Pons (tissue), 1 donor: Measurements from ENCODE around the gene RAX2.

Experiments
- DNase-seq: peaks from one replicate; pipeline ENCODE4 v3.0.0-alpha.2; 2016; ENCODE audit warnings: low spot score

RAX2 gene

GRCh38 chr19:3801412-3802096, 29.5 kb upstream of the RAX2 start:
- peak; percentile 5 for DNase-seq

GRCh38 chr19:3800996-3801395, 29.0 kb upstream of the RAX2 start:
- DNase-seq = no peak

- DNase-seq = no peak
Observed at GRCh38 chr19:3798137-3798536, 26.1 kb upstream of the RAX2 start.

GRCh38 chr19:3796358-3796757, 24.3 kb upstream of the RAX2 start:
- no peak for DNase-seq

- DNase-seq = no peak
Observed at GRCh38 chr19:3793799-3794198, 21.8 kb upstream of the RAX2 start.

GRCh38 chr19:3792114-3792513, 20.1 kb upstream of the RAX2 start:
- no peak for DNase-seq

- DNase-seq = no peak
Observed at GRCh38 chr19:3790941-3791340, 18.9 kb upstream of the RAX2 start.

GRCh38 chr19:3790209-3790734, 18.2 kb upstream of the RAX2 start:
- DNase-seq = no peak

- no peak for DNase-seq
Observed at GRCh38 chr19:3788996-3789778, 17.2 kb upstream of the RAX2 start.

GRCh38 chr19:3785938-3786824, 14.2 kb upstream of the RAX2 start, which contains the start of gene MATK:
Gene MATK (minus strand): TSS chr19:3786381. CDS start chr19:3785135, 1,246 bp downstream.
- no peak for DNase-seq

- DNase-seq = no peak
Observed at GRCh38 chr19:3785451-3785937, 13.5 kb upstream of the RAX2 start.

- DNase-seq = no peak
Observed at GRCh38 chr19:3784607-3785450, 12.8 kb upstream of the RAX2 start.

GRCh38 chr19:3783660-3784584, 11.9 kb upstream of the RAX2 start:
- no peak for DNase-seq

GRCh38 chr19:3782903-3783302, 10.9 kb upstream of the RAX2 start:
- DNase-seq = no peak

- DNase-seq = no peak
Observed at GRCh38 chr19:3782330-3782729, 10.3 kb upstream of the RAX2 start.

GRCh38 chr19:3781603-3782002, 9.6 kb upstream of the RAX2 start:
- DNase-seq = no peak

GRCh38 chr19:3780786-3781304, 8.8 kb upstream of the RAX2 start:
- no peak for DNase-seq

GRCh38 chr19:3778899-3779723, 7.1 kb upstream of the RAX2 start:
- no peak for DNase-seq
